GM21529 (cell line): ENCODE results near the gene AMOTL2.

Source experiments
- ATAC-seq: cut with Tn5 transposase; IDR thresholded peaks from one replicate; pipeline ENCODE4 v1.9.1; 2021; ENCODE audit not compliant: unreplicated experiment

Gene AMOTL2

GRCh38 chr3:134353831-134354611 lies 20.2 kb downstream of the AMOTL2 start:
- ATAC-seq = no peak

GRCh38 chr3:134353171-134353825 lies 20.9 kb downstream of the AMOTL2 start:
- ATAC-seq = no peak

DNA sequence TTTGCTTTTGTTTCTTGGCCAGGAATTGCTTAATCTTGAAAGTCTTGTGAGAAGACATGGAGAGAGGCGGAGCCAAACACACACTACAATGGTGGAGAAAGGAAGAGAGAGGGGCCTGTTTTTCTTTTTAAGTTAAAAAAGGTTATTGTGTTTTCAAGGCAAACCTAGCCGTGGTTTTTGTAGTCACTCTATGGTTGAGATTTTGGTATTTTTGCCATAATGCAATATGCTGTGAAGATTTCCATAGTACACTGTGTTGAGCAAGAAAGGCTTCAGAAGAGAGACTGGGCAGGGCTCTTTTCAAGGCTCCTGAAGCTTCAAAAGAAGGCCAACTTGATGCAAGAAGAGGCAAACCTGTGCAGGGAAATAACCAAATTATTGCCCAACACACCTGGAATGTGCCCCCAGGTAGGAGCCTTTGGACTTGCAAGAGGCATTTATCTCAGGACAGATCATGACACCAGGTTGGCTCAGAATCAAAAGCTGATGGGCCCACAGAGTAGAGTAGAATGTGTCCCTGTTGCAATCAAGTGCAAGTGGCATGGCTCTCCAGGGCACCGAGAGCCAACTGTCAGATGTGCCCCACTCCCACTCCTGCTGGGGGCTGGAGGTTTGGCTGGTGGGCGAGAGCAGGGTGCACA lies 22.1 kb downstream of the AMOTL2 start:
- ATAC-seq = no peak

- ATAC-seq = no peak
Measured at GRCh38 chr3:134351427-134351826, 22.8 kb downstream of the AMOTL2 start.

DNA sequence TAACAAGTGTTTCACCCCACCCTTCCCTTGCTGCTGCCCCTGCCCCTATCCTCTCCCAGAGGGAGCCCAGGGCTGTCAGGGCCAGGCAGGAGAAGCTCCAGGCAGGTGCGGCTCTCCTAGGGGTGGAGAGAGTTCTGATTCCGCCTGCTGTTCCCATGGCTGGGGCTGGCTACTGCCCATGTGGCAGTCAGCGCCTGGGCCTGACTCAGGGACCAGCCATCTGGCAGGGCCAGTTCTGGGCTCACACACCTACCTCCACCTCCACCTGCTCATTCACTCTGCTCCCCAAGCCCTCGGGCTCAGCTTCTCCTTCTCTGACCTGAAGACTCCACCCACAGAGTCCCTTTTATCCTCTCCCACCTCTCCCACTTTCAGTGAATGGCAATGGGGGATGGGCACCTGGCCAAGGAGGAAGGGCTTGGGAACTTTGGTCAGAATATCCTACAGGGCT lies 23.4 kb downstream of the AMOTL2 start:
- no peak for ATAC-seq

DNA sequence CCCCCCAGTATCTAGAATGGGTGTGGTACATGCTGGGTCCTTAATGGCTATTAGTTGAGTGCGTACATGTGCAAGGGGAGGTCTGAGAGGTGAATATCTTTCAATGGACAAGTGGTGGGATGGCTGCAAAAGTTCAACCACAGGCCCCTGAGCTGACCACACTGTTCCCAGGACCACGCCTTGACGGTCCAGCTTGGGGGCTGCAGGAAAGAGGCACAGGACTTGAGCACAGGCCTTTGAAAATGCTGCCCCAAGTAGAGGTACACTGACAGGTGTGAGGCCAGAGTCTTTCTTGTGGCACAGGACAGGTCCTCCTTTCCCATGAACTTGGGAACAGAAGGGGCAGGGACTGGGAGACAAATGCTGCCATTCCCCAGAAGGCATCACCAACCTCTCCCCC lies 24.0 kb downstream of the AMOTL2 start:
- ATAC-seq = no peak

GRCh38 chr3:134348524-134348923 lies 25.7 kb downstream of the AMOTL2 start:
- ATAC-seq = no peak

- ATAC-seq = no peak
Measured at GRCh38 chr3:134347551-134347950, 26.7 kb downstream of the AMOTL2 start.

GRCh38 chr3:134346744-134347143 lies 27.5 kb downstream of the AMOTL2 start:
- no peak for ATAC-seq

GRCh38 chr3:134345202-134345601 lies 29.0 kb downstream of the AMOTL2 start:
- ATAC-seq = no peak

DNA sequence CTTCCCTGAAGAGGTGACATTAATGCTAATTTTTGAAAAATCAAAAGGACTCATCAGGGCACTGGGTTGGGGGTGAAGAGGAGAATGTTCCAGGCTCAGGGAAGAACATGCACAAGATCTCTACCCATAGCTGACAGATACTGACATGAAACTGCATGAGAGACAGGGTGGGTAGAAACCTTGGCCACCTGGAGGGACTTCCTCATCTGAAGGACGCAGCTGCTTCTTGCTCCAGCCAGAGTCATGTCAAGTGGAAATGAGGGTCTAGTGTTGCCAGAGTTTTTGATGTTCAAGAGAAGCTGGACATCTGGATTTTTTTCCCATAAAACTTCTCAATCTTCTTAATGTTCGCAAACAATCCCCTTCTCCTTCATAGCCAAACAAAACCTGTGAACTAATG lies 29.7 kb downstream of the AMOTL2 start:
- ATAC-seq = no peak

- ATAC-seq = no peak
Measured at GRCh38 chr3:134342259-134342658, 32.0 kb downstream of the AMOTL2 start.

DNA sequence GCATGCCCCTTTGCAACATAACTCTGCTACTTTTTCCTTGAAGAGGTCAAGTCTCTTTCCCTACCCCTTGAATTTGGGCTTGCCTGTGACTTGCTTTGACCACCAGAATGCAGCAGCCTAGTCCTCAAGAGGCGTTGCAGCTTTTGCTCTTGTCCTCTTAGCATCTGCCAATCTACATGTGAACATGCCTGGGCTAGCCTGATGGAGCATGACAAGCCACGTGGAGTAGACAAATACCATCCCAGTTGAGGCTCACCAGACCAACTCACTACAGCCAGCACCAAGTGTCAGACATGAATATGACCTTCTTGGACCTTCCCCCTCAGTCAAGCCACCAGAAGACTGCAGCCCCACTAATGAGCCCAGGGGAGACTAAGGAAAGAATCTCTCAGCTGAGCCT lies 32.9 kb downstream of the AMOTL2 start:
- ATAC-seq = no peak

DNA sequence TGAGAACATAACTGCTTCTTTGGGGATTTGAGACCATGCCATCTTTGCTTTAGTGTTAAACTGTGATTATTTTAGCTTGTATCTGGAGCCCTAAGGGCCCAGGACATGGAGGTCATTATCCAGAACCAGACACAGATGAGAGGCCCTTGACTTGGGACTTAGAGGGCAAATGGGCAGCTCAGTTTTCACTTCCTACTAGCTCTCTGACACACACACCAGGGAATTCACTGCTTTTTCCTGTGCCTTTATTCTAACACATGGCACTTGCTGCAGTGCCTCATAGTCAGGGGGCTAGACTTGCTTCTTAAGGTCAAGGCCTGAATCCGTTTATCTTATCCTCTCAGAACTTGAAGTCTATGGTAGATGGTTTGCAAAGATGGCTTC lies 33.3 kb downstream of the AMOTL2 start:
- ATAC-seq = no peak

GRCh38 chr3:134340362-134340981 lies 33.8 kb downstream of the AMOTL2 start:
- no peak for ATAC-seq

- ATAC-seq = no peak
Measured at GRCh38 chr3:134339913-134340312, 34.3 kb downstream of the AMOTL2 start.

GRCh38 chr3:134339331-134339730 lies 34.9 kb downstream of the AMOTL2 start:
- no peak for ATAC-seq

GRCh38 chr3:134338516-134339261 lies 35.6 kb downstream of the AMOTL2 start:
- no peak for ATAC-seq

DNA sequence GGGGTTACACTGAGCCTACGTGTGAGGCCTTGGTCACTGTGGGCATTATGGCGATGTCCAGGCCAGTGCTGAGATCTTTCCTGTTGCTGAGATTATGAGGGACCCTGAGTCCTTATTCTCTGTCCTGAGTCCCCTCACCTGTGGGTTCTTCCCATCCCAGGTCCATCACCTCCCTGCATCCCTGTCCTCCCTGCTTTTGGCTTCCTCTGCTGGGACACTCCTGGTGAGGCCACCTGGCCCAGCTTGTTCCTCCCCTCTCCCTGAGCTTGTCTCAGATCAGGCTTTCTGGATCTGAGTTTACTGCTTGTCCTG lies 36.1 kb downstream of the AMOTL2 start:
- no peak for ATAC-seq

- no peak for ATAC-seq
Measured at GRCh38 chr3:134337511-134338200, 36.6 kb downstream of the AMOTL2 start.

DNA sequence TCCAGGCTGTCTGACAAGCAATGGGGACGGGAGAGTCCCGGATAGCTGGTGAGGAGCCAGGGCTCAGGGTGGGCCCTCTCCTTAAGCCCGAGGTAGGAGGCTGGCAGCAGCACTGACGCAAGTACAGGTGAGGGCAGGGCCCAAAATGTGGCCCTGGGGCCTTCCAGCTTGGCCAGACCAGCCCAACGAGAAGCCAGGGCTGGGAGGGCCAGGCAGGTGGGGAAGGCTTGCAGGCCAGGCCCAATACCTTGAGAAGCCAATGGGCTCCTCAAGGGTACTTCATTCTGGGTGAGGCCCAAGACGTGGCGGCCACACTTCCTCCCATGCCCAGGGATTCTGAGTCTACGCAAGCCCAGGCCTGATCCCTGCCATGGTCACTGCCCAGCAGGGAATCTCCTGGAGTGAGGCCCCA lies 37.2 kb downstream of the AMOTL2 start:
- no peak for ATAC-seq
